ENCODE data around the gene SPTBN5. TPM values are rescaled to one million over a fixed set of nuclear protein-coding genes. Genes with fewer than 3 reads are reported as not detected.

Gene SPTBN5
- total RNA-seq, 1 donor, result 0.18 TPM

- no peak for DNase-seq (ENCODE audit: low read depth)
- no peak overlapping the region for H3K4me3 ChIP-seq (ENCODE audit: low read depth, low read length)
- TF ChIP-seq CTCF (IDR thresholded peaks at IDR 0.05; ENCODE audit: insufficient read depth, low read length), result no peak
These were observed 37.1 kb downstream of the SPTBN5 start for GRCh38 chr15:41856716-41857115.

- no peak overlapping the region for H3K4me3 ChIP-seq (ENCODE audit: low read depth, low read length)
- DNase-seq (ENCODE audit: low read depth), result no peak
- TF ChIP-seq CTCF (IDR thresholded peaks at IDR 0.05; ENCODE audit: insufficient read depth, low read length), result no peak
These were observed 37.6 kb downstream of the SPTBN5 start for GRCh38 chr15:41856262-41856661.

- DNase-seq (ENCODE audit: low read depth), result no peak
- H3K4me3 ChIP-seq (ENCODE audit: low read depth, low read length), result no peak overlapping the region
- no peak for TF ChIP-seq CTCF (IDR thresholded peaks at IDR 0.05; ENCODE audit: insufficient read depth, low read length)
These were observed 38.4 kb downstream of the SPTBN5 start for GRCh38 chr15:41855261-41855961.

- DNase-seq (ENCODE audit: low read depth), result no peak
- no peak for TF ChIP-seq CTCF (IDR thresholded peaks at IDR 0.05; ENCODE audit: insufficient read depth, low read length)
- H3K4me3 ChIP-seq (ENCODE audit: low read depth, low read length), result no peak overlapping the region
These were observed 39.4 kb downstream of the SPTBN5 start for GRCh38 chr15:41854443-41854842.

GRCh38 chr15:41853831-41854230 is 40.0 kb downstream of the SPTBN5 start:
- no peak for TF ChIP-seq CTCF (IDR thresholded peaks at IDR 0.05; ENCODE audit: insufficient read depth, low read length)
- DNase-seq (ENCODE audit: low read depth), result no peak
- H3K4me3 ChIP-seq (ENCODE audit: low read depth, low read length), result no peak overlapping the region

GRCh38 chr15:41852736-41853590 is 40.9 kb downstream of the SPTBN5 start:
- no peak for DNase-seq (ENCODE audit: low read depth)
- TF ChIP-seq CTCF (IDR thresholded peaks at IDR 0.05; ENCODE audit: insufficient read depth, low read length), result no peak
- no peak overlapping the region for H3K4me3 ChIP-seq (ENCODE audit: low read depth, low read length)
